ENCODE results near the gene FHOD3.

DNA sequence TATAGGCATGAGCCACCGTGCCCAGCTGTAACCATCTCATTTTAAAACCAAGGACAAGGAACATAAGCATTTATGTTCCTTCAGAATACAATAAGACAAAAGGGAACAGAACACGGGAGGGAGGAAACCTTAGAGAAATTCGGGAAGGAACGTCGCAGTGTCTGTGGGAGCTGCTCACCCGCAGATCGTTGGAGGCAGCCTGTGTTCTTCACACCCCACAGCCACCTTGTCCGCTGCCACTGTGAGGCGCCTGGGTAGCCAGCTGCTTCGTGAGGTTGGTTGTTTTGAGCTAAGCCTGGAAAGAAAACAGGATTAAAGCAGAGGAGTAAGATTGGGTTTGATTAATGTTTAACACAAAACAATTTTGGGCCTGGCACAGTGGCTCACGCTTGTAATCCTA, 250.0 kb downstream of the FHOD3 start:
- TF ChIP-seq, protein P1, sequence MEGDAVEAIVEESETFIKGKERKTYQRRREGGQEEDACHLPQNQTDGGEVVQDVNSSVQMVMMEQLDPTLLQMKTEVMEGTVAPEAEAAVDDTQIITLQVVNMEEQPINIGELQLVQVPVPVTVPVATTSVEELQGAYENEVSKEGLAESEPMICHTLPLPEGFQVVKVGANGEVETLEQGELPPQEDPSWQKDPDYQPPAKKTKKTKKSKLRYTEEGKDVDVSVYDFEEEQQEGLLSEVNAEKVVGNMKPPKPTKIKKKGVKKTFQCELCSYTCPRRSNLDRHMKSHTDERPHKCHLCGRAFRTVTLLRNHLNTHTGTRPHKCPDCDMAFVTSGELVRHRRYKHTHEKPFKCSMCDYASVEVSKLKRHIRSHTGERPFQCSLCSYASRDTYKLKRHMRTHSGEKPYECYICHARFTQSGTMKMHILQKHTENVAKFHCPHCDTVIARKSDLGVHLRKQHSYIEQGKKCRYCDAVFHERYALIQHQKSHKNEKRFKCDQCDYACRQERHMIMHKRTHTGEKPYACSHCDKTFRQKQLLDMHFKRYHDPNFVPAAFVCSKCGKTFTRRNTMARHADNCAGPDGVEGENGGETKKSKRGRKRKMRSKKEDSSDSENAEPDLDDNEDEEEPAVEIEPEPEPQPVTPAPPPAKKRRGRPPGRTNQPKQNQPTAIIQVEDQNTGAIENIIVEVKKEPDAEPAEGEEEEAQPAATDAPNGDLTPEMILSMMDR (IDR thresholded peaks at IDR 0.05; ENCODE audit: insufficient read depth, low read depth, low read length) = no peak
- TF ChIP-seq EZH2 (IDR thresholded peaks at IDR 0.05; ENCODE audit: insufficient read depth, low read length) = no peak
